Endothelial cell of umbilical vein (primary cell): ENCODE measurements around the gene FIGNL2. TPM values are rescaled to one million over a fixed set of nuclear protein-coding genes. Genes with fewer than 3 reads are reported as not detected.

Experiments
- polyA plus RNA-seq, 4 experiments: library from polyadenylated mRNA; depleted of rRNA in 3 of 4; stranded (reverse) in 3 of 4; unstranded in 1 of 4; fragments of >200 nt; gene quantifications; 2 replicates each; pipeline versions ENCODE4 v1.2.1 to v1.2.3, GENCODE V29; 2011 to 2012; ENCODE audit warnings: missing spikeins in 1 of 4
- total RNA-seq: library from RNA; stranded (reverse); gene quantifications from 2 replicates; pipeline ENCODE4 v1.2.3, GENCODE V29; 2021

FIGNL2 gene
- total and polyA plus RNA-seq, 2 donors (not counting 3 experiments of a cell fraction or from before 2014, with no cell fraction given) = 1.4 to 2.4 TPM

Other genes with a start within 250 kb of the FIGNL2 start
- 0.95 and 1.2 TPM in 2 replicates for gene ANKRD33, start 39.4 kb upstream of the FIGNL2 start, total RNA-seq
- gene ANKRD33, start 39.4 kb upstream of the FIGNL2 start, polyA plus RNA-seq = 0.80 and 0.92 TPM in 2 replicates
- 404 and 427 TPM in 2 replicates for gene ACVRL1, start 58.8 kb upstream of the FIGNL2 start, total RNA-seq
- 355 and 403 TPM in 2 replicates for gene ACVRL1, start 58.8 kb upstream of the FIGNL2 start, polyA plus RNA-seq
- gene ACVR1B, start 103.0 kb upstream of the FIGNL2 start, total RNA-seq = 25.4 and 33.7 TPM in 2 replicates
- 25.5 and 29.0 TPM in 2 replicates for gene ACVR1B, start 103.0 kb upstream of the FIGNL2 start, polyA plus RNA-seq
- 87.5 and 88.4 TPM in 2 replicates for gene TAMALIN, start 158.2 kb upstream of the FIGNL2 start, total RNA-seq
- 50.0 and 53.3 TPM in 2 replicates for gene TAMALIN, start 158.2 kb upstream of the FIGNL2 start, polyA plus RNA-seq
- 6.8 and 10.2 TPM in 2 replicates for gene NR4A1, start 202.7 kb upstream of the FIGNL2 start, total RNA-seq
- gene NR4A1, start 202.7 kb upstream of the FIGNL2 start, polyA plus RNA-seq = 13.4 and 18.2 TPM in 2 replicates
- 41.6 and 43.3 TPM in 2 replicates for gene ATG101, start 221.3 kb upstream of the FIGNL2 start, total RNA-seq
- gene ATG101, start 221.3 kb upstream of the FIGNL2 start, polyA plus RNA-seq = 67.5 and 78.4 TPM in 2 replicates
- gene SMIM41, start 231.0 kb upstream of the FIGNL2 start, total RNA-seq = not detected in 2 replicates
- gene SMIM41, start 231.0 kb upstream of the FIGNL2 start, polyA plus RNA-seq = not detected in 2 replicates